GM12875 (cell line): Measurements from ENCODE around the gene TPD52L1.

Experiments used
- H3K4me3 ChIP-seq: one replicate; pipeline ENCODE4 v1.5.1; 2011; ENCODE audit warnings: low read depth, low read length, control low read depth
- CTCF ChIP-seq: IDR thresholded peaks from 2 replicates; pipeline ENCODE4 v1.5.1; 2011; ENCODE audit warnings: low read depth, mild to moderate bottlenecking, control low read depth, inconsistent platforms, low read length, moderate library complexity, borderline replicate concordance; ENCODE audit not compliant: insufficient read depth

Gene TPD52L1

GRCh38 chr6:125264476-125264875, 110.9 kb downstream of the TPD52L1 start:
- TF ChIP-seq CTCF: no peak

GRCh38 chr6:125267806-125268523, 114.4 kb downstream of the TPD52L1 start:
- no peak overlapping the region for H3K4me3 ChIP-seq
- TF ChIP-seq CTCF: no peak

More at GRCh38 chr6:125264476-125264875, 110.9 kb downstream of the TPD52L1 start:
- no peak overlapping the region for H3K4me3 ChIP-seq

- H3K4me3 ChIP-seq: no peak overlapping the region
- no peak for TF ChIP-seq CTCF
Observed at GRCh38 chr6:125268765-125269164, 115.2 kb downstream of the TPD52L1 start.

GRCh38 chr6:125269328-125269985, 115.9 kb downstream of the TPD52L1 start:
- H3K4me3 ChIP-seq: no peak overlapping the region
- TF ChIP-seq CTCF: no peak

- no peak overlapping the region for H3K4me3 ChIP-seq
- TF ChIP-seq CTCF: no peak
Observed at GRCh38 chr6:125270380-125270779, 116.8 kb downstream of the TPD52L1 start.

GRCh38 chr6:125271486-125272159, 118.0 kb downstream of the TPD52L1 start:
- no peak overlapping the region for H3K4me3 ChIP-seq
- TF ChIP-seq CTCF: no peak
